NCI-H82 (cell line): ENCODE results near the gene TINAGL1.
"Not testable (repeated sequence)": the region's sequence is repeated elsewhere in the genome, so short reads cannot be mapped to it uniquely, and the experiment has no call there.

ENCODE experiments used
- DNase-seq: peaks from one replicate; lab custom pipeline; 2025; lab: John Stamatoyannopoulos, UW

Gene TINAGL1

GRCh38 chr1:31583995-31584868 lies 7.9 kb downstream of the TINAGL1 start:
- no peak for DNase-seq

GRCh38 chr1:31584869-31585735 lies 8.8 kb downstream of the TINAGL1 start:
- DNase-seq: no peak

- no peak for DNase-seq
Measured at GRCh38 chr1:31585736-31586365, 9.5 kb downstream of the TINAGL1 start.

GRCh38 chr1:31586376-31587327 lies 10.3 kb downstream of the TINAGL1 start:
- DNase-seq: no peak

GRCh38 chr1:31587328-31587699 lies 11.0 kb downstream of the TINAGL1 start:
- DNase-seq: not testable (repeated sequence)

GRCh38 chr1:31587720-31588423 lies 11.6 kb downstream of the TINAGL1 start:
- peak; percentile 66 for DNase-seq

GRCh38 chr1:31588751-31589515 lies 12.6 kb downstream of the TINAGL1 start:
- no peak for DNase-seq

- DNase-seq: no peak
Measured at GRCh38 chr1:31591425-31592093, 15.2 kb downstream of the TINAGL1 start.

GRCh38 chr1:31592132-31592531 lies 15.8 kb downstream of the TINAGL1 start:
- no peak for DNase-seq

GRCh38 chr1:31593136-31593665 lies 16.9 kb downstream of the TINAGL1 start:
- no peak for DNase-seq

GRCh38 chr1:31593770-31594632 lies 17.7 kb downstream of the TINAGL1 start:
- DNase-seq: peak; percentile 84

- peak; percentile 66 for DNase-seq
Measured at GRCh38 chr1:31595836-31596736, 19.8 kb downstream of the TINAGL1 start.

GRCh38 chr1:31596737-31597097 lies 20.4 kb downstream of the TINAGL1 start:
- no peak for DNase-seq

GRCh38 chr1:31598980-31599379 lies 22.7 kb downstream of the TINAGL1 start:
- DNase-seq: no peak

GRCh38 chr1:31600641-31601040 lies 24.3 kb downstream of the TINAGL1 start:
- DNase-seq: no peak

- no peak for DNase-seq
Measured at GRCh38 chr1:31602081-31602480, 25.8 kb downstream of the TINAGL1 start.

- no peak for DNase-seq
Measured at GRCh38 chr1:31605908-31606427, 29.7 kb downstream of the TINAGL1 start.
